Caco-2 (cell line): ENCODE data around the gene MAST4. TPM values are rescaled to one million over a fixed set of nuclear protein-coding genes. Genes with fewer than 3 reads are reported as not detected.

Source experiments
- BruUV-seq: library from RNA; stranded (reverse); fragments of 400-500 nt; replicated peaks from 2 replicates; lab custom pipeline; 2021; lab: Mats Ljungman, UMichigan
- CTCF ChIA-PET: fragments of 300-600 bp; sonication (Branson Sonifier 250); formaldehyde crosslinking; loops from one replicate; lab custom pipeline; 2022; ENCODE audit warnings: antibody characterized with exemption; lab: Charles Lee
- POLR2A ChIA-PET: fragments of 300-600 bp; sonication (Branson Sonifier 250); formaldehyde crosslinking; loops from one replicate; lab custom pipeline; 2022; ENCODE audit warnings: antibody characterized with exemption; lab: Charles Lee
- DNase-seq, 2 experiments: peaks; one replicate each; pipeline versions ENCODE4 v3.0.0 to v3.0.0-alpha.2; 2020 to 2022
- H3K27me3 ChIP-seq: replicated peaks from 2 replicates; pipeline ENCODE4 v1.6.0; 2011; ENCODE audit warnings: low read length; ENCODE audit not compliant: control insufficient read depth, insufficient read depth
- H3K36me3 ChIP-seq: 2 replicates; pipeline ENCODE4 v1.5.1; 2011; ENCODE audit warnings: low read length; ENCODE audit not compliant: control insufficient read depth, insufficient read depth
- H3K4me1 ChIP-seq: fragments of 250-450 bp; sonication (Bioruptor Pico); 2 replicates; pipeline ENCODE4 v1.5.1; 2020; ENCODE audit warnings: mild to moderate bottlenecking
- H3K4me3 ChIP-seq: 2 replicates; pipeline ENCODE4 v1.5.1; 2011; ENCODE audit warnings: low read depth, mild to moderate bottlenecking, control low read depth, low read length
- H3K9me3 ChIP-seq: fragments of 250-450 bp; sonication (Bioruptor Pico); 2 replicates; pipeline ENCODE4 v1.5.1; 2020; ENCODE audit warnings: mild to moderate bottlenecking, moderate library complexity
- H3K27ac Mint-ChIP-seq: one replicate; pipeline ENCODE4 v1.8.0; 2022; ENCODE audit warnings: mixed read lengths; ENCODE audit not compliant: unreplicated experiment
- H3K27me3 Mint-ChIP-seq: one replicate; pipeline ENCODE4 v1.8.0; 2022; ENCODE audit warnings: mixed read lengths; ENCODE audit not compliant: insufficient read depth, unreplicated experiment
- H3K36me3 Mint-ChIP-seq: one replicate; pipeline ENCODE4 v1.8.0; 2022; ENCODE audit warnings: mild to moderate bottlenecking, mixed read lengths; ENCODE audit not compliant: insufficient read depth, unreplicated experiment
- H3K4me1 Mint-ChIP-seq: one replicate; pipeline ENCODE4 v1.8.0; 2022; ENCODE audit warnings: low read depth, mixed read lengths; ENCODE audit not compliant: unreplicated experiment
- H3K4me3 Mint-ChIP-seq: one replicate; pipeline ENCODE4 v1.8.0; 2022; ENCODE audit warnings: mild to moderate bottlenecking, moderate library complexity, mixed read lengths; ENCODE audit not compliant: unreplicated experiment
- H3K9me3 Mint-ChIP-seq: one replicate; pipeline ENCODE4 v1.8.0; 2022; ENCODE audit warnings: mixed read lengths; ENCODE audit not compliant: unreplicated experiment
- CTCF ChIP-seq, 2 experiments: fragments of 200-600 bp in 1 of 2; IDR thresholded peaks; 1 replicate in 1 of 2; 2 replicates in 1 of 2; pipeline versions ENCODE4 v1.5.1 to v1.8.0; 2011 to 2022; ENCODE audit warnings: antibody characterized with exemption in 1 of 2, control low read depth in 1 of 2, inconsistent platforms in 1 of 2, low read depth in 1 of 2, low read length in 1 of 2, mild to moderate bottlenecking in 1 of 2, moderate library complexity in 1 of 2; ENCODE audit not compliant: insufficient read depth in 1 of 2, severe bottlenecking in 1 of 2, unreplicated experiment in 1 of 2
- intact Hi-C: fragments of 100-400 bp; cut with micrococcal nuclease; formaldehyde crosslinking; loops from one replicate; pipeline ENCODE4 v1.10.0; 2022; ENCODE audit not compliant: unreplicated experiment
- total RNA-seq: library from RNA; stranded (reverse); gene quantifications from 2 replicates; pipeline ENCODE4 v1.2.3, GENCODE V29; 2022

MAST4 gene
- total RNA-seq, 1 experiment from 2014 or later: 17.8 TPM

DNA sequence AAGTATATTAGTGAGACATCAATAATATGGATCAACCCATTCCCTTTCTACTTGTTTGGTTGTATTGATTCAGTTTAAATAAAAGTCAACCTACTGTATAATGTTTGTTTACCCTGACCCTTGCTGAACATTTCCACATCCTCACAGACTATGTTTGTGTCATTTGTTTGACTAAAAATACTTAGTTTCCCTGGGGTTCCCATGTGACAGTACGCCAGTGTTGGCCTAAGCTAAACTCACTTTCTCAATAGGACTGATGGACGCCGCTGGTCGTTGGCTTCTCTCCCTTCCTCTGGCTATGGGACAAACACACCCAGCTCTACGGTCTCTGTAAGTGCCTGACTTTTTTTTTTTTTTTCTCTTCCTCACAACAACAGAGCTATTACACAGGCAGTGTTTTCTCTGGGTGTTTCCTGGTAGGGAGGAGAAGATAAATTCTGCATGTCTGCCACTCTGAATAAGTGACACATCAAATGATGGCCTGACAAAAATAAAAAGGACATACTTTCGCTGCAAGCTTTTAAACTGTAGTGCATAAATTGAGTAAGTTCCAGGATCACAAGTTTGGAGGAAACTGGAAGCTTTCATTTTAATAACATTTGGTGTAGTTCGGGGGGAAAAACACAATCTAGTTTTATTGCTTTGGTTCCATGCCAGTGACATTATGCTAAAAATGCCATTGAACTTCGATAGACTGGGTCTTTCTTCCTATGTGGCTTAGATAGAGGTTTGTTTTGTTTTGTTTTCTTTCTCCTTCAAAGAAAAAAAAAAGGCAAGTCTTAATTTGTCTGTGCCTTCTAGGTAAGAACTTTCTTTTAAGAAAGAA is 499.4 kb downstream of the MAST4 start:
- CTCF ChIA-PET: no interaction called here
- H3K36me3 ChIP-seq: 0 out of 2 replicates have a peak, but pooled peaks cover under 1% of the 10 kb centered on the region
- H3K4me1 Mint-ChIP-seq: peaks cover 27% of the 10 kb centered on the region
- intact Hi-C loops: no loop called here
- no peaks in the 10 kb centered on the region for H3K27me3 ChIP-seq
- no peaks in the 10 kb centered on the region for H3K9me3 Mint-ChIP-seq
- TF ChIP-seq CTCF (IDR thresholded peaks at IDR 0.05; ENCODE audit: insufficient read depth in 1 of 2, low read depth in 1 of 2, low read length in 1 of 2, severe bottlenecking in 1 of 2, unreplicated experiment in 1 of 2): no peak
- H3K9me3 ChIP-seq: no peaks in the 10 kb centered on the region
- no TSS peak for BruUV-seq
- peaks cover 10% of the 10 kb centered on the region for H3K4me1 ChIP-seq
- POLR2A ChIA-PET: no interaction called here
- no peaks in the 10 kb centered on the region for H3K27me3 Mint-ChIP-seq
- no peak overlapping the region for H3K27ac Mint-ChIP-seq
- no peak overlapping the region for H3K4me3 ChIP-seq
- H3K36me3 Mint-ChIP-seq: peaks cover 25% of the 10 kb centered on the region
- DNase-seq: no peak
- H3K4me3 Mint-ChIP-seq: no peak overlapping the region

DNA sequence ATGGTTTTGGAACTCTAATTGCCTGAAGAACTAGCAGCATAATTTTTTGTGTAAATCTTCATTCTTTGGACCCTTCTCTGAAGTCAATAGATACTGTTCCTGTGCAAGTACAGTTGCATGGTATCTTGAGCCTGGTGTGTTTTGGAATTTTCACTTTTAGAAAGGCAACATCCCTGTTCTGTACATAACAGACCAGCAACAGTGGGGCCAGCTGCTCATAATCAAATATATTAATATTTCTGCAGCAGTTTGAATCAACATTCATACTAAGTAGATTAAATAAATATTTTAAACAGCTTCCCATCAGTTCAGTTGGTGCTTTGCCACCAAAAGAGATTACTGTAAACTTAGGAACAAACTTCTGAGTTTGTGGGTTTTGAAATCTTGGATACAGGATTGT is 502.5 kb downstream of the MAST4 start:
- Histone ChIP-seq H3K4me3 (no peak overlapping the region), H3K9me3 (no peaks in the 10 kb centered on the region), H3K4me1 (peaks cover 10% of the 10 kb centered on the region), H3K36me3 (no peaks in the 10 kb centered on the region), H3K27me3 (no peaks in the 10 kb centered on the region)
- BruUV-seq: no TSS peak
- peaks cover 22% of the 10 kb centered on the region for H3K4me1 Mint-ChIP-seq
- H3K27ac Mint-ChIP-seq: no peak overlapping the region
- DNase-seq: no peak
- H3K9me3 Mint-ChIP-seq: no peaks in the 10 kb centered on the region
- H3K27me3 Mint-ChIP-seq: no peaks in the 10 kb centered on the region
- no peak for TF ChIP-seq CTCF (IDR thresholded peaks at IDR 0.05; ENCODE audit: insufficient read depth in 1 of 2, low read depth in 1 of 2, low read length in 1 of 2, severe bottlenecking in 1 of 2, unreplicated experiment in 1 of 2)
- H3K36me3 Mint-ChIP-seq: peaks cover 28% of the 10 kb centered on the region
- POLR2A ChIA-PET: no interaction called here
- intact Hi-C loops: no loop called here
- H3K4me3 Mint-ChIP-seq: no peak overlapping the region
- CTCF ChIA-PET: no interaction called here

DNA sequence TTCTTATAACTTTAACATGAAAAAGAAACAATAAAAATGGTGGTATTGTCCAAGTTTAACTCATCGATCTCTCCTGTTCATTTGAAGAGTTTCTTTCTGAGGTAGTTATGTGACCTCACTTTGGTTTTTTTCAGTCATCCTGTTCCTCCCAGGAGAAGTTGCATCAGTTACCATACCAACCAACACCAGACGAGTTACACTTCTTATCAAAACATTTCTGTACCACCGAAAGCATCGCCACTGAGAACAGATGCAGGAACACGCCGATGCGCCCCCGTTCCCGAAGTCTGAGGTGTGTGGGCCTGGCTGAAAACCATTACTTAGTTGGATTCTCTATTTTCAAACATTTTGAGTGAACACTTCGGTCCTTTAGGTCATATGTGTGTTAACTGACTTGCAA is 504.1 kb downstream of the MAST4 start:
- Histone ChIP-seq H3K36me3 (no peaks in the 10 kb centered on the region), H3K27me3 (no peaks in the 10 kb centered on the region), H3K4me3 (no peak overlapping the region), H3K9me3 (no peaks in the 10 kb centered on the region), H3K4me1 (peaks cover 7% of the 10 kb centered on the region)
- ChIA-PET CTCF (no interaction called here), POLR2A (no interaction called here)
- H3K27me3 Mint-ChIP-seq: no peaks in the 10 kb centered on the region
- no peak for DNase-seq
- no peak overlapping the region for H3K4me3 Mint-ChIP-seq
- peaks cover 26% of the 10 kb centered on the region for H3K36me3 Mint-ChIP-seq
- no TSS peak for BruUV-seq
- no peak overlapping the region for H3K27ac Mint-ChIP-seq
- intact Hi-C loops: no loop called here
- H3K4me1 Mint-ChIP-seq: peaks cover 11% of the 10 kb centered on the region
- TF ChIP-seq CTCF (IDR thresholded peaks at IDR 0.05; ENCODE audit: insufficient read depth in 1 of 2, low read depth in 1 of 2, low read length in 1 of 2, severe bottlenecking in 1 of 2, unreplicated experiment in 1 of 2): no peak
- no peaks in the 10 kb centered on the region for H3K9me3 Mint-ChIP-seq
